NCI-H524 treated with DMSO at 0.1 percent for 48 hours (cell line): ENCODE results near the gene MSH2.
"Not testable (repeated sequence)": the region's sequence is repeated elsewhere in the genome, so short reads cannot be mapped to it uniquely, and the experiment has no call there.

Experiments used
- DNase-seq: peaks from one replicate; lab custom pipeline; 2025; lab: John Stamatoyannopoulos, UW

Gene MSH2

GRCh38 chr2:47484396-47484795, 81.4 kb downstream of the MSH2 start:
- no peak for DNase-seq

DNA sequence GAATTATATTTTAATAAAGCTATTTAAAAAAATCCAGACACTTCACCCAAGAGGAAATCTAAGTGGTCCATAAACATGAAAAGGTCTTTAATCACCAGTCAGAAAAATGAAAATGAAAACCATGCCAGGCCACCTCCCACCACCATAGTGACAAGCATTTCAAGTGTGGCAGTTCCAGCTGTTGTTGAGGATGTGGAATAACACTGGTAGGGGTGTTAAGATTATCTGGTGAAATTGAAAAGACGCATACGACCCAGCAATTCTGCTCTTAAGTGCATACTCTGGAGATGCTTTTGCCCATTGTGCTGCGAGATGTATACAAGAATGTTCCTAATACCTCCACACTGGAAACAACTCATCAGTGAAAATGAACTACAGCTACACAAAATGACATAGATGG, 82.2 kb downstream of the MSH2 start:
- peak; percentile 45 for DNase-seq

DNA sequence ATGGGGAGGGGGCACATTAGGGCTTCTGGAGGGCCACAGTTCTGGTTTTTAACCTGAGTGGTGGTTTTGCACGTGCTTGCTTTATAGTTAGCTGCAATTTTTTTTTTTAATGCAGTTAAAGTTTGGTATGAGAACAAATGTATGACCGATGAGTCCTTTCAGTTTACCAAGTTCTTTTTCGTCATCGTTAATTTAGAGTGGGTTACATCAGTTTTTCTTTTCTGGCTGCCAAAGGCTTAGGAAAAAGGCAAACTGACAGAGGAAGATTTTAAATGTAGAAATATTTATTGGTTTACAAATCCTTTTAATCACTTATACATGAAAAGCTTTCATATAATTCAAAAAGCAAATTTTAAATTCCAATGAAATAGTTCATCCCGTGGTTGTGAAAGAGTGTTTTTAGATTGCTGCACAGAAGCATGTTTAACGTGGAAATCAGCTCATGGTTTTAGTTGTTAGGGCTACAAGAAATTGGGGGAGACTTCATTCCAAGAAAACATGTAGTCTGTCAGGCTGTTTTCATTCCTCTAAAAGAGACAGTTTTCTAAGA, 82.9 kb downstream of the MSH2 start:
- no peak for DNase-seq

GRCh38 chr2:47486841-47487497, 84.0 kb downstream of the MSH2 start:
- peak; percentile 54 for DNase-seq

GRCh38 chr2:47487498-47487875, 84.5 kb downstream of the MSH2 start:
- no peak for DNase-seq

GRCh38 chr2:47488870-47489584, 86.1 kb downstream of the MSH2 start:
- no peak for DNase-seq

DNA sequence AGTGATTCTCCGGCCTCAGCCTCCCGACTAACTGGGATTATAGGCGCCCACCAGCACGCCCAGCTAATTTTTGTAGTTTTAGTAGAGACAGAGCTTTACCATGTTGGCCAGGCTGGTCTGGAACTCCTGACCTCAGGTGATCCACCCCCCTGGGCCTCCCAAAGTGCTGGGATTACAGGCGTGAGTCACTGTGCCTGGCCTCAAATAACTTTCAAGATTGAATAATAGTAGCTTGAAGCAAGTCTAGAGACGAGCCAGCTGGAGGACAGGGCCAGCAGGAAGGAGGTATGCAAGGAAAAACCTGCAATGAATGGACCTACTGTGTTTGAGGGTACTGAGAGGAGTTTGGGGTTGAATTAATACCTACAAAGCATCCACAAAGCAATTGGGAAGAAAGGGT, 87.5 kb downstream of the MSH2 start:
- DNase-seq: no peak

- DNase-seq: no peak
Measured at GRCh38 chr2:47493317-47494035, 90.5 kb downstream of the MSH2 start.

GRCh38 chr2:47494267-47495130, 91.5 kb downstream of the MSH2 start:
- DNase-seq: no peak

DNA sequence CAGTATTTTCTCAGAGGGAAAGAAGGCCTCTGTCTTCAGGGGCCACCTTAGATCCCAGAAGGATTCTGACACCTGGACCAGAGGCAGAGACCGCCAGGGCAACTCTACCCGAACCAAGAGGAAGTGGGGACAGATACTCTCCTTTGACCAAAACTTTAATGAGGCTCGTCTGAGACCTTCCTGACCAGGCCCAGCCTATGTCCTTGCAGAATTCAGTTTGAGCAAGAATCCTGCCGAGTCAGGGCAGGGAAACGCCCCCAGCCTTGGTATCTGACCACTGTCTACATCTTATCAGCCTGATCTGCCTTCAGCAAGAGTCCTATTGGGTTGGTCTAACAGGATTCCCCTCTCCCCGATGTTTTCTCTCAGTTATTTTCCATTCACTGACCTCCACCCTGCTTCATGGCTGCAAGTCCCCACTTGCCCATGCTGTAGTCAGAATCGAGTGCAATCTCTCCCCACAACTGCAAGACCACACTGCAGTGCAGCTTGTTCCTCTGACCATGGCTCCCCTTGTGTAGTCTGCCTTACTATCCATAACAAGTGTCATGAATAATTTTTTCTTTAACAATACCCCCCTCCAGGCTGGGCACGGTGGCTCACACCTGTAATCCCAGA, 95.0 kb downstream of the MSH2 start:
- no peak for DNase-seq

DNA sequence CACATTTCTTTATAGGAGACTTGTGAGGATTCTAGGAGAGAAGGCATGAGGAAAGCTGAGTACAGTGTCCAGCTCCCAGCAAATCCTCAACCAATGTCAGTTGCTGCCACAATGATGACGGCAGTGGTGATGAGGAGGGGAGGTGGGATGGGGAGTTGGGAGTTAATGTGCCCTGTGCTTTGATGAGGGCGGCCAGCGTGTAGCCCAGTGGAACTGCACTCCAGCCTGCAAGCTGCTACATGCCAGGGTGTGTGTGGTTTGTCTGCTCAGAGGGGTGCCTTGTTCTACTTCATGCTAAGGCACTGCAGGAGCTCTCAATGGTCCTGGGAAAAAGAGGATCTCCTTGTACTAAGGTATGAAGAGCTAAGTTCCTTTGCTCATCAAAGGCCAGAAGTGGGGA, 96.1 kb downstream of the MSH2 start:
- no peak for DNase-seq

DNA sequence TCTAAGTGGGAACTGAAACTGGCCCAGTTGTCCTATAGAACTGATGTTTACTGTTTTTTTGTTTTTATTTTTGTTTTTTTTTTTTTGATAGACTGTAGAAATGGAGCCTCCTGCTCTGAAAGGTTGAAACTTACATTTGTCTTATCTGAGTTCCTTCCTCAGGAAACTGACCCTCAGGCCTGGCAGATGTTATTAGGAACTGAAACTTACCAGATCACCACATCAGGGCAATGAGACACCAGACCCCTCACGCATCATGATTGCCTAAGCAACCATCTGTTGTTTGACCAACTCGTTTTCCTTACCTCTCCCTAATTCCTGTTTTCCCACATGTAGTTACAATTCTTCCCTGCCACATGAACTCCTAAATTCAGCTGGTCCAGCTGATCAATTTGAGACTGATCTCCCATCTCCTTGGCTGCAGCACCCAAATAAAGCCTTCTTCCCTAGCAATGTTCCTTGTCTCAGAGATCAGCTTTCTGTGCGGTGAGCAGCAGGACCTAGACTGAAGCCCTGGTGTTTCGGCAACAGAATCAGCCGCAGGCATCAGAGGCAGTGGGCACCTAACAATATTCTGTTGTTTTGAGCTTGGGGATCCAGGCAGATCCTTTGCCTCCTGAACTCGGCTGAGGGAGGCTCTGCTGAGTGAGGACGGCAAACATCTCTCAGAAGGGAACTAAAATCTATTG, 96.8 kb downstream of the MSH2 start:
- no peak for DNase-seq

DNA sequence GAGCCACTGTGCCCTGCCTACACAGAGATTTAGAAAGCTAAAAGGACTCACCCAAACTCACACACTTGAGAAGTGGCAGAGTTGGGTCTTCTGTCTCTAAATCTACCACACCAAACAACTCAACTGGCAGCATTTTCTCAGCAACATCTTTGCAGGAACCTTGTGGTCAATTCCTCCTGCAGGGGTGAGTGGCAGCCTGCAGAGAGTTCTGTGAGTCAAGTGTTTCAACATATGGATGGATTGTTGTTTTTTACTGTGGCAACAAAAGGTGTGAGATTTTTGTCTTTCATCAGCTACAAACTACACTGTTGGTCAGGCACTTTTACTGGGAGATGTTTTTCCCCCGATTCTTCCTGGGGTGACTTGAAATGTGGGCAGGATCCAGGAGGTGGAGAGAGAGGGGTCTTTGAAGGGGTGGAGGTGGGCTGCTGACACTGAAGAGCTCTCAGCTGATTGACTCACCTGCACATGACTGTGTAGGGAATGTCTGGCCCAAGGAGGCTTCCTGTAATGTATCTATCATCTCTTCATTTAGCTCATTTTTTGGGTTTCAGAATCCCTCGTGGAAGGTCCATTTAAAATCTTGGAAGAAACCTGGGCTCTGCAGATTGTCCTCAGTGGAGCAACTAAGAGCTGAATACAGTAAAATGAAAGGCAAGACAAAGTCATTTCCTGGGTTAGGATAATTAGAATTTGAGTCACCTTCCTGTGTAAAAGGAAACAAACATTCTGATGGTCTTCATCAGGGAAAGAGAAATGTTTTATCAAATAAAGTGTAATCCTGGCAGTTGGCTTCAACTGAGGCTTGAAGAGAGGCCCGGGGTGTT, 98.6 kb downstream of the MSH2 start:
- no peak for DNase-seq

DNA sequence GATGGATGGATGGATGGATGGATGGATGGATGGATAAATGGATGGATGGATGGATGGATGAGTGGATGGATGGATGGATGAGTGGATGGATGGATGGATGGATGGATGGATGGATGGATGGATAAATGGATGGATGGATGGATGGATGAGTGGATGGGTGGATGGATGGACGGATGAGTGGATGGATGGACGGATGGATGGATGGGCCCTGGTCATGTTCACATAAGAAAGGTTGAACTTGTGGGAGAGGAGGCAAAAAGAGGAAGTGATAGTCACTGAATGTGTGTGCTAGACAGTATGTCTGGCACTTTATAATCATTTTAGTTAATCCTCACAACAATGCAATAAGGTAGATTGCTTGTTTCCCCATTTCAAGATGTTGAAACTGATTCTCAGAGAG, 99.5 kb downstream of the MSH2 start:
- not testable (repeated sequence) for DNase-seq

GRCh38 chr2:47503481-47504070, 100.6 kb downstream of the MSH2 start:
- DNase-seq: no peak

GRCh38 chr2:47504174-47504810, 101.3 kb downstream of the MSH2 start:
- DNase-seq: no peak

GRCh38 chr2:47506024-47506423, 103.1 kb downstream of the MSH2 start:
- DNase-seq: no peak

- no peak for DNase-seq
Measured at GRCh38 chr2:47506436-47506835, 103.5 kb downstream of the MSH2 start.

GRCh38 chr2:47508080-47508479, 105.1 kb downstream of the MSH2 start:
- DNase-seq: no peak
